B cell (primary cell): Measurements from ENCODE around the gene MEIOB. TPM values are rescaled to one million over a fixed set of nuclear protein-coding genes. Genes with fewer than 3 reads are reported as not detected.
"Not testable (repeated sequence)": the region's sequence is repeated elsewhere in the genome, so short reads cannot be mapped to it uniquely, and the experiment has no call there.

Experiments used
- ATAC-seq: fragments of 200-7000 bp; cut with Tn5 transposase; one replicate; pipeline ENCODE4 v1.10.0; 2021; ENCODE audit warnings: low read depth, mild to moderate bottlenecking, moderate number of reproducible peaks, moderate library complexity
- CTCF ChIA-PET: fragments of 350-600 bp; sonication (Branson Sonifier 250); formaldehyde crosslinking; loops from one replicate; lab custom pipeline; 2021; ENCODE audit warnings: antibody characterized with exemption, inconsistent platforms; lab: Charles Lee
- POLR2A ChIA-PET: fragments of 350-600 bp; sonication (Branson Sonifier 250); formaldehyde crosslinking; loops from one replicate; lab custom pipeline; 2021; ENCODE audit warnings: antibody characterized with exemption; lab: Charles Lee
- DNase-seq: peaks from one replicate; pipeline ENCODE4 v3.0.0; 2013
- H2AFZ ChIP-seq: 2 replicates; pipeline ENCODE4 v1.6.1; 2012; ENCODE audit warnings: mild to moderate bottlenecking, low read depth, low read length; ENCODE audit not compliant: insufficient read depth, poor library complexity, severe bottlenecking
- H3K27ac ChIP-seq, 2 donors: 1 replicate in 1 of 2; 2 replicates in 1 of 2; pipeline ENCODE4 v1.5.1; 2012 to 2013; ENCODE audit warnings: low read length in 2 of 2, mild to moderate bottlenecking in 2 of 2, moderate library complexity in 1 of 2
- H3K27me3 ChIP-seq, 4 experiments: fragments of 200-600 bp in 1 of 4; sonication (generic) in 1 of 4; replicated peaks in 1 of 4; 1 replicate in 2 of 4; 2 replicates in 2 of 4; pipeline versions ENCODE4 v1.6.1 to v1.7.0; 2013 to 2016; ENCODE audit warnings: low read length in 3 of 4, mild to moderate bottlenecking in 2 of 4, mixed read lengths in 1 of 4, moderate library complexity in 1 of 4; ENCODE audit not compliant: insufficient read depth in 4 of 4, control insufficient read depth in 3 of 4; ENCODE audit errors: control extremely low read depth in 1 of 4
- H3K36me3 ChIP-seq, 2 experiments: replicated peaks in 1 of 2; 1 replicate in 1 of 2; 2 replicates in 1 of 2; pipeline versions ENCODE4 v1.6.1 to v1.7.1; 2013; ENCODE audit warnings: low read length in 1 of 2; ENCODE audit not compliant: insufficient read depth in 2 of 2, control insufficient read depth in 1 of 2; ENCODE audit errors: control extremely low read depth in 1 of 2, extremely low read depth in 1 of 2
- H3K4me1 ChIP-seq, 2 donors: fragments of 200-600 bp in 1 of 2; sonication (generic) in 1 of 2; 1 replicate in 1 of 2; 2 replicates in 1 of 2; pipeline versions ENCODE4 v1.5.1 to v1.6.1; 2013 to 2017; ENCODE audit warnings: low read length in 2 of 2; ENCODE audit not compliant: control insufficient read depth in 2 of 2, insufficient read depth in 2 of 2
- H3K4me2 ChIP-seq: replicated peaks from 2 replicates; pipeline ENCODE3; 2012; ENCODE audit warnings: mild to moderate bottlenecking, low read depth, low read length; ENCODE audit not compliant: poor library complexity, severe bottlenecking
- H3K4me3 ChIP-seq, 5 experiments: fragments of 200-600 bp in 1 of 5; sonication (generic) in 1 of 5; 1 replicate in 3 of 5; 2 replicates in 2 of 5; pipeline versions ENCODE4 v1.5.1 to v1.7.0; 2011 to 2016; ENCODE audit warnings: low read length in 4 of 5, mild to moderate bottlenecking in 4 of 5, low read depth in 2 of 5, control low read depth in 1 of 5, moderate library complexity in 1 of 5; ENCODE audit not compliant: insufficient read depth in 1 of 5; ENCODE audit errors: control extremely low read depth in 1 of 5, extremely low read depth in 1 of 5
- H3K79me2 ChIP-seq: fragments of 200-600 bp; sonication (generic); one replicate; pipeline ENCODE4 v1.6.0; 2016; ENCODE audit warnings: low read length; ENCODE audit not compliant: control insufficient read depth, insufficient read depth
- H3K9ac ChIP-seq: fragments of 200-600 bp; sonication (generic); 2 replicates; pipeline ENCODE4 v1.6.1; 2017; ENCODE audit warnings: mild to moderate bottlenecking, low read length, moderate library complexity
- H3K9me3 ChIP-seq, 3 donors: one replicate each; pipeline versions ENCODE4 v1.6.1 to v1.7.1; 2013; ENCODE audit warnings: low read length in 2 of 3; ENCODE audit not compliant: control insufficient read depth in 2 of 3, insufficient read depth in 1 of 3; ENCODE audit errors: control extremely low read depth in 1 of 3
- H4K20me1 ChIP-seq: 2 replicates; pipeline ENCODE4 v1.6.0; 2012; ENCODE audit warnings: mild to moderate bottlenecking, low read length; ENCODE audit not compliant: insufficient read depth, control insufficient read depth, poor library complexity, severe bottlenecking
- H3K27ac Mint-ChIP-seq: one replicate; pipeline ENCODE4 v1.8.0; 2021; ENCODE audit warnings: mixed read lengths
- H3K27me3 Mint-ChIP-seq: one replicate; pipeline ENCODE4 v1.8.0; 2021; ENCODE audit warnings: mixed read lengths
- H3K4me1 Mint-ChIP-seq: one replicate; pipeline ENCODE4 v1.8.0; 2021; ENCODE audit warnings: mixed read lengths
- H3K4me3 Mint-ChIP-seq: one replicate; pipeline ENCODE4 v1.8.0; 2021; ENCODE audit warnings: mixed read lengths
- H3K9me3 Mint-ChIP-seq: one replicate; pipeline ENCODE4 v1.8.0; 2022; ENCODE audit warnings: mixed read lengths; ENCODE audit not compliant: insufficient read depth
- CTCF ChIP-seq: fragments of 200-600 bp; IDR thresholded peaks from one replicate; pipeline ENCODE4 v1.8.0; 2022; ENCODE audit warnings: antibody characterized with exemption, mild to moderate bottlenecking
- EZH2 ChIP-seq: IDR thresholded peaks from 2 replicates; pipeline ENCODE4 v1.6.1; 2012; ENCODE audit warnings: borderline replicate concordance, low read depth, mild to moderate bottlenecking, moderate library complexity, low read length; ENCODE audit not compliant: insufficient read depth, poor library complexity, severe bottlenecking
- WGBS: methylation state at CpG from one replicate; pipeline ENCODE4 v1.1.5; 2013; ENCODE audit warnings: missing lambda C conversion rate; ENCODE audit not compliant: insufficient coverage; 5-methylcytosine and 5-hydroxymethylcytosine counted together
- intact Hi-C: fragments of 100-400 bp; cut with micrococcal nuclease; formaldehyde crosslinking; loops from one replicate; pipeline ENCODE4 v1.10.0; 2022
- polyA plus RNA-seq: library from polyadenylated mRNA; depleted of rRNA; stranded (reverse); fragments of >200 nt; gene quantifications from 2 replicates; pipeline ENCODE4 v1.2.3, GENCODE V29; 2012
- total RNA-seq, 2 donors: library from RNA; stranded (reverse); fragments of 120-200 nt in 1 of 2; gene quantifications; 1 replicate in 1 of 2; 2 replicates in 1 of 2; pipeline versions ENCODE4 v1.2.3 to v1.2.4, GENCODE V29; 2013 to 2022

MEIOB gene
- total and polyA plus RNA-seq, 2 donors (not counting 1 experiment from before 2014, with no cell fraction given) = not detected

- no peak for TF ChIP-seq CTCF
- no peak for TF ChIP-seq EZH2
- Histone ChIP-seq H4K20me1 (no peaks in the 10 kb centered on the region), H3K27ac (no peak overlapping the region), H3K36me3 (no peaks in the 10 kb centered on the region), H3K4me1 (no peaks in the 10 kb centered on the region), H3K4me2 (no peak overlapping the region), H3K9me3 (no peaks in the 10 kb centered on the region), H3K27me3 (peaks cover 0 to 3% (median 1%) of the 10 kb centered on the region in 4 experiments), H2AFZ (no peak overlapping the region), H3K4me3 (no peak overlapping the region), H3K9ac (no peak overlapping the region), H3K79me2 (no peaks in the 10 kb centered on the region)
- CTCF ChIA-PET = no interaction called here
- DNase-seq = no peak
- intact Hi-C loops = no loop called here
- H3K4me1 Mint-ChIP-seq = no peaks in the 10 kb centered on the region
- H3K4me3 Mint-ChIP-seq = no peak overlapping the region
- no peaks in the 10 kb centered on the region for H3K9me3 Mint-ChIP-seq
- ATAC-seq = no peak
- WGBS = 90% methylated on average over 11 of the region's 16 CpGs
- H3K27ac Mint-ChIP-seq = no peak overlapping the region
- POLR2A ChIA-PET = no interaction called here
- peaks cover 11% of the 10 kb centered on the region for H3K27me3 Mint-ChIP-seq
Observed at GRCh38 chr16:1899641-1900451, 27.9 kb upstream of the MEIOB start.

- intact Hi-C loops, H3K4me3 Mint-ChIP-seq, H3K79me2 ChIP-seq, H3K4me2 ChIP-seq, H3K27ac ChIP-seq, H3K36me3 ChIP-seq, H3K9me3 ChIP-seq, H3K9me3 Mint-ChIP-seq, H3K4me3 ChIP-seq, H3K4me1 Mint-ChIP-seq, ATAC-seq, H3K27ac Mint-ChIP-seq, H3K4me1 ChIP-seq, H3K9ac ChIP-seq, H3K27me3 ChIP-seq, H4K20me1 ChIP-seq, H2AFZ ChIP-seq, DNase-seq, CTCF ChIA-PET: not testable (repeated sequence)
- POLR2A ChIA-PET = interaction anchor here (0.7 kb wide), 1 partner anchor 191 kb away, joined by 3 read pairs; the partner anchor contains the start of gene MAPK8IP3
- H3K27me3 Mint-ChIP-seq = peaks cover 10% of the 10 kb centered on the region
- 79% methylated on average over 2 of the region's 2 CpGs for WGBS
Observed at GRCh38 chr16:1897692-1898091, 25.7 kb upstream of the MEIOB start.
